Uterus (tissue), 2 donors: ENCODE measurements around the gene PTGER1.

Source experiments
- CTCF ChIP-seq, 4 experiments: fragments of 200-600 bp in 2 of 4; fragments of 450-650 bp in 2 of 4; sonication (generic) in 2 of 4; IDR thresholded peaks; one replicate each; pipeline ENCODE4 v1.5.1; 2016 to 2019; ENCODE audit warnings: antibody characterized with exemption in 4 of 4, mild to moderate bottlenecking in 2 of 4, moderate library complexity in 1 of 4
- POLR2A ChIP-seq, 2 donors: fragments of 450-650 bp; IDR thresholded peaks; one replicate each; pipeline ENCODE4 v1.6.1; 2016; ENCODE audit warnings: antibody characterized with exemption in 2 of 2, mild to moderate bottlenecking in 1 of 2, moderate library complexity in 1 of 2

- TF ChIP-seq CTCF (IDR thresholded peaks at IDR 0.05) = no peak
- no peak for TF ChIP-seq POLR2A (IDR thresholded peaks at IDR 0.05)
Measured at GRCh38 chr19:14441041-14441938, 33.9 kb downstream of the PTGER1 start.
